HG03520 (cell line): ENCODE results near the gene PPFIBP1.
"Not testable (repeated sequence)": the region's sequence is repeated elsewhere in the genome, so short reads cannot be mapped to it uniquely, and the experiment has no call there.

Experiments used
- ATAC-seq: cut with Tn5 transposase; IDR thresholded peaks from one replicate; pipeline ENCODE4 v1.9.1; 2021; ENCODE audit warnings: mild to moderate bottlenecking, moderate library complexity; ENCODE audit not compliant: unreplicated experiment

Gene PPFIBP1

GRCh38 chr12:27564612-27565213, 40.7 kb downstream of the PPFIBP1 start:
- no peak for ATAC-seq

GRCh38 chr12:27566159-27566558, 42.2 kb downstream of the PPFIBP1 start:
- ATAC-seq: no peak

- ATAC-seq: no peak
Measured at GRCh38 chr12:27566626-27567025, 42.6 kb downstream of the PPFIBP1 start.

- no peak for ATAC-seq
Measured at GRCh38 chr12:27571463-27571862, 47.5 kb downstream of the PPFIBP1 start.

GRCh38 chr12:27572486-27573255, 48.7 kb downstream of the PPFIBP1 start:
- no peak for ATAC-seq

GRCh38 chr12:27573972-27574371, 50.0 kb downstream of the PPFIBP1 start:
- ATAC-seq: no peak

- ATAC-seq: no peak
Measured at GRCh38 chr12:27575090-27575761, 51.2 kb downstream of the PPFIBP1 start.

- ATAC-seq: no peak
Measured at GRCh38 chr12:27575762-27576118, 51.7 kb downstream of the PPFIBP1 start.

GRCh38 chr12:27576667-27577347, 52.8 kb downstream of the PPFIBP1 start:
- ATAC-seq: no peak

- ATAC-seq: no peak
Measured at GRCh38 chr12:27577688-27578087, 53.7 kb downstream of the PPFIBP1 start.

GRCh38 chr12:27578689-27579372, 54.8 kb downstream of the PPFIBP1 start:
- no peak for ATAC-seq

GRCh38 chr12:27580561-27581330, 56.7 kb downstream of the PPFIBP1 start:
- ATAC-seq: no peak

- not testable (repeated sequence) for ATAC-seq
Measured at GRCh38 chr12:27581331-27581671, 57.3 kb downstream of the PPFIBP1 start.

- ATAC-seq: not testable (repeated sequence)
Measured at GRCh38 chr12:27581833-27582232, 57.8 kb downstream of the PPFIBP1 start.

GRCh38 chr12:27582445-27582844, 58.4 kb downstream of the PPFIBP1 start:
- not testable (repeated sequence) for ATAC-seq

GRCh38 chr12:27583057-27583797, 59.2 kb downstream of the PPFIBP1 start:
- no peak for ATAC-seq

- no peak for ATAC-seq
Measured at GRCh38 chr12:27583981-27584380, 60.0 kb downstream of the PPFIBP1 start.

- no peak for ATAC-seq
Measured at GRCh38 chr12:27585739-27586265, 61.8 kb downstream of the PPFIBP1 start.

GRCh38 chr12:27588075-27588730, 64.2 kb downstream of the PPFIBP1 start:
- not testable (repeated sequence) for ATAC-seq
